ENCODE measurements around the gene TAS2R14.

Gene TAS2R14

GRCh38 chr12:10939163-10939562 is at the start of gene TAS2R14:
Gene TAS2R14 (minus strand): TSS chr12:10939263. CDS start chr12:10939207, 56 bp downstream.
- no peak for DNase-seq

- DNase-seq = no peak
Observed at GRCh38 chr12:10986812-10987211, 47.7 kb upstream of the TAS2R14 start, which contains the start of gene TAS2R50. Gene TAS2R50 (minus strand): TSS chr12:10986912. CDS start chr12:10986860, 52 bp downstream.

GRCh38 chr12:10982244-10982643 is 43.2 kb upstream of the TAS2R14 start:
- no peak for DNase-seq

GRCh38 chr12:10974965-10975364 is 35.9 kb upstream of the TAS2R14 start:
- DNase-seq = no peak

GRCh38 chr12:10968765-10969456 is 29.8 kb upstream of the TAS2R14 start:
- DNase-seq = no peak

- no peak for DNase-seq
Observed at GRCh38 chr12:10967409-10967808, 28.3 kb upstream of the TAS2R14 start.

- DNase-seq = no peak
Observed at GRCh38 chr12:10966314-10966713, 27.3 kb upstream of the TAS2R14 start.

- DNase-seq = no peak
Observed at GRCh38 chr12:10965476-10965875, 26.4 kb upstream of the TAS2R14 start.

- no peak for DNase-seq
Observed at GRCh38 chr12:10960211-10960610, 21.1 kb upstream of the TAS2R14 start.

- no peak for DNase-seq
Observed at GRCh38 chr12:10959804-10960203, 20.7 kb upstream of the TAS2R14 start.

GRCh38 chr12:10957741-10958140 is 18.7 kb upstream of the TAS2R14 start:
- no peak for DNase-seq

- no peak for DNase-seq
Observed at GRCh38 chr12:10956085-10956484, 17.0 kb upstream of the TAS2R14 start.

GRCh38 chr12:10952645-10953044 is 13.6 kb upstream of the TAS2R14 start:
- no peak for DNase-seq

GRCh38 chr12:10943167-10943566 is 4.1 kb upstream of the TAS2R14 start:
- no peak for DNase-seq

- no peak for DNase-seq
Observed at GRCh38 chr12:10941916-10942607, 3.0 kb upstream of the TAS2R14 start.

- DNase-seq = no peak
Observed at GRCh38 chr12:10941369-10941768, 2.3 kb upstream of the TAS2R14 start.

GRCh38 chr12:10940389-10940788 is 1.3 kb upstream of the TAS2R14 start:
- DNase-seq = no peak

GRCh38 chr12:10936506-10936905 is 2.6 kb downstream of the TAS2R14 start:
- no peak for DNase-seq

GRCh38 chr12:10928746-10929286 is 10.2 kb downstream of the TAS2R14 start, which contains the start of gene PRH2:
Gene PRH2 (plus strand): TSS chr12:10929236. CDS start chr12:10929274, 38 bp downstream.
- DNase-seq = no peak

GRCh38 chr12:10926269-10926668 is 12.8 kb downstream of the TAS2R14 start:
- no peak for DNase-seq

GRCh38 chr12:10919809-10920208 is 19.3 kb downstream of the TAS2R14 start:
- no peak for DNase-seq

- no peak for DNase-seq
Observed at GRCh38 chr12:10910380-10910779, 28.7 kb downstream of the TAS2R14 start.

GRCh38 chr12:10909462-10909861 is 29.6 kb downstream of the TAS2R14 start, which contains the start of gene TAS2R13:
Gene TAS2R13 (minus strand): TSS chr12:10909562. CDS start chr12:10909298, 264 bp downstream.
- no peak for DNase-seq

GRCh38 chr12:10904686-10905085 is 34.4 kb downstream of the TAS2R14 start:
- no peak for DNase-seq

All from NCI-H1105 (cell line).